ENCODE data around the gene GRIN1.

Gene GRIN1

GRCh38 chr9:137165250-137165836 lies 26.4 kb downstream of the GRIN1 start:
- DNase-seq: no peak
- ATAC-seq: no peak

GRCh38 chr9:137166380-137167229 lies 27.7 kb downstream of the GRIN1 start:
- DNase-seq: no peak
- ATAC-seq: no peak

GRCh38 chr9:137167277-137167746 lies 28.4 kb downstream of the GRIN1 start:
- no peak for DNase-seq
- ATAC-seq: no peak

GRCh38 chr9:137167747-137168572 lies 29.0 kb downstream of the GRIN1 start:
- DNase-seq (no peak), ATAC-seq (no peak)

- DNase-seq (peak; percentile 34), ATAC-seq (no peak)
These were observed 29.6 kb downstream of the GRIN1 start for GRCh38 chr9:137168573-137168903.

- DNase-seq: no peak
- no peak for ATAC-seq
These were observed 30.2 kb downstream of the GRIN1 start for GRCh38 chr9:137168904-137169856.

- ATAC-seq: no peak
- DNase-seq: no peak
These were observed 31.0 kb downstream of the GRIN1 start, which contains the start of gene LRRC26 for GRCh38 chr9:137169896-137170358. LRRC26 (minus strand) TSS chr9:137170051; CDS start chr9:137169943, 108 bp downstream.

GRCh38 chr9:137170486-137171148 lies 31.7 kb downstream of the GRIN1 start:
- ATAC-seq (no peak), DNase-seq (no peak)

GRCh38 chr9:137171149-137171900 lies 32.4 kb downstream of the GRIN1 start:
- ATAC-seq: no peak
- no peak for DNase-seq

- ATAC-seq: no peak
- no peak for DNase-seq
These were observed 34.2 kb downstream of the GRIN1 start for GRCh38 chr9:137172901-137173795.

- DNase-seq (no peak), ATAC-seq (no peak)
These were observed 35.1 kb downstream of the GRIN1 start for GRCh38 chr9:137173796-137174664.

- no peak for DNase-seq
- no peak for ATAC-seq
These were observed 35.9 kb downstream of the GRIN1 start for GRCh38 chr9:137174722-137175293.

GRCh38 chr9:137175345-137175961 lies 36.5 kb downstream of the GRIN1 start:
- ATAC-seq (no peak), DNase-seq (no peak)

GRCh38 chr9:137176302-137177182 lies 37.6 kb downstream of the GRIN1 start:
- ATAC-seq (peak; percentile 44), DNase-seq (no peak)

GRCh38 chr9:137178201-137178938 lies 39.4 kb downstream of the GRIN1 start:
- ATAC-seq: no peak

More at GRCh38 chr9:137178201-137178938, 39.4 kb downstream of the GRIN1 start:
- DNase-seq: no peak

All from stimulated activated naive CD8-positive, alpha-beta T cell treated with anti-CD3 and anti-CD28 coated beads, Interleukin-15, Interleukin-2, amounts not matched to agents 100 U/mL and 50 U/mL, for 24 hours (primary cell).